Small intestine (tissue), 7 donors: ENCODE results near the gene BPIFB3. TPM values are rescaled to one million over a fixed set of nuclear protein-coding genes. Genes with fewer than 3 reads are reported as not detected.

Source experiments
- DNase-seq, 2 donors: peaks; one replicate each; pipeline versions ENCODE4 v3.0.0 to v3.0.0-alpha.2; 2013
- FAIRE-seq: peaks from 2 replicates; lab custom pipeline; 2012; peaks lifted over from hg19 to GRCh38; lab: Jason Lieb, UNC
- H3K27ac ChIP-seq, 3 donors: one replicate each; pipeline ENCODE4 v1.5.1; 2013; ENCODE audit warnings: low read length in 2 of 3, mild to moderate bottlenecking in 2 of 3, control low read depth in 1 of 3, inconsistent platforms in 1 of 3, low read depth in 1 of 3, moderate library complexity in 1 of 3
- H3K27me3 ChIP-seq, 3 donors: one replicate each; pipeline ENCODE4 v1.6.1; 2013; ENCODE audit warnings: low read length in 3 of 3, inconsistent platforms in 1 of 3; ENCODE audit not compliant: control insufficient read depth in 3 of 3, insufficient read depth in 3 of 3
- H3K36me3 ChIP-seq, 3 donors: one replicate each; pipeline ENCODE4 v1.6.1; 2013; ENCODE audit warnings: low read length in 3 of 3, inconsistent platforms in 1 of 3, low read depth in 1 of 3, mild to moderate bottlenecking in 1 of 3, moderate library complexity in 1 of 3; ENCODE audit not compliant: control insufficient read depth in 3 of 3, insufficient read depth in 2 of 3
- H3K4me1 ChIP-seq, 3 donors: one replicate each; pipeline ENCODE4 v1.6.1; 2013; ENCODE audit warnings: low read length in 2 of 3, inconsistent platforms in 1 of 3, low read depth in 1 of 3, mild to moderate bottlenecking in 1 of 3, moderate library complexity in 1 of 3; ENCODE audit not compliant: control insufficient read depth in 3 of 3, insufficient read depth in 2 of 3
- H3K4me3 ChIP-seq, 3 donors: one replicate each; pipeline ENCODE4 v1.5.1; 2013; ENCODE audit warnings: low read length in 3 of 3, control low read depth in 1 of 3, inconsistent platforms in 1 of 3, low read depth in 1 of 3, mild to moderate bottlenecking in 1 of 3, moderate library complexity in 1 of 3
- H3K9me3 ChIP-seq, 2 donors: one replicate each; pipeline ENCODE4 v1.6.1; 2013; ENCODE audit warnings: low read depth in 1 of 2, low read length in 1 of 2; ENCODE audit not compliant: control insufficient read depth in 2 of 2, insufficient read depth in 1 of 2
- WGBS, 3 donors: extraction: QIAGEN DNeasy Blood & Tissue Kit; methylation state at CpG; one replicate each; pipeline ENCODE4 v1.1.7; 2013; 5-methylcytosine and 5-hydroxymethylcytosine counted together
- polyA plus RNA-seq, 4 donors: library from polyadenylated mRNA; stranded (reverse) in 3 of 4; unstranded in 1 of 4; fragments of 200-250 nt in 3 of 4; fragments of 120-200 nt in 1 of 4; gene quantifications; one replicate each; pipeline versions ENCODE4 v1.2.1 to v1.2.3, GENCODE V29; 2013
- donor health status: healthy with polysubstance abuse.
- donor health status: control.
- donor health status: control.
- donor health status: Bipolar disorder and iron deficiency.
- donor health status: healthy.

Gene BPIFB3
- polyA plus RNA-seq, 4 donors = not detected

DNA sequence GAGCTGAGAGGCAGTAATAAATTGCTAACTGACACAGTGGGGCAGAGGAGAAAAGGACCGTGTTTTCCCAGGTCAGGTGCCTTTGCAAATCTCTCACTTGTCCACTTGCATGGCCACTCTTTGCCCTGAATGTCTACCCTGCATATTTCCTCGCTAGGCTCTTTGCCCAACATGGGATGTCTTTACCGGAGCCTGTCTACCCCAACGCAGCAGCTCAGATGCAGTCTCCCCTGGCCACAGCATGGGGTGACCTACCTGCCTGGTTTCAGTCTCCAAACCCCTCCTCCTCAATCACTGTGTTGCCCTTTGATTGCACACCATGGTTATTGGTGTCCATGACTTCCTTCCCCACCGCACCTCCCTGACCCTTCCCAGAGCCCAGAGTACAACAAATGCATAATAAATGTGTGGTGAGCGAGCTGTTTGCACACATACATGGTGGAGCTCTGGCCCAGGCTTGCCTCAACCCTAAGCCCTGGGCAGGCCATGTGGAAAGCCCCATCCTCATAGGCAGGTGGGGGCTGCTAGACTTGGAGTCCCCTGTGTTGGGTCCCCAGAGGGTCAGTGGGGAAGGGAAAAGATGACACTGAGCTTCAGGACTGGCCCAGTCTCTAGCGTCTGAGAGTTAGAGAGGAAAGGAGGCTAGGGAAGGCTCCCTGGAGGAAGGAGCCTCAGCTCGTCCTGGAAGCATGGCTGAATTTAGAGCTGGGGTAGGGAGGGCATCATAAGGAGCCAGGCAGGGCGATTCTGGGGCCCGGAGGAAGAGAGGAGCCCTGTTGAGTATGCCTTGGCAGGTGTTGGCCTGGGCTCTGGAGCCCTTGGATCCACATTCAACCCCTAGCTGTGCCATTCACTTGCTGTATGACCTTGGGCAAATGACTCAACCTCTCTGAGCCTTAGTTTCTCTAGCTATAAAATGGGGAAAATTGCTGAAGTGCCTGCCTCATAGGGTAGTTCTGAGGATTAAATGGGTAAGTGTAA, 26.6 kb upstream of the BPIFB3 start:
- FAIRE-seq = no peak
- WGBS, 3 donors = 70 to 79% (median 75%) methylated on average over 10 of the region's 10 CpGs

DNA sequence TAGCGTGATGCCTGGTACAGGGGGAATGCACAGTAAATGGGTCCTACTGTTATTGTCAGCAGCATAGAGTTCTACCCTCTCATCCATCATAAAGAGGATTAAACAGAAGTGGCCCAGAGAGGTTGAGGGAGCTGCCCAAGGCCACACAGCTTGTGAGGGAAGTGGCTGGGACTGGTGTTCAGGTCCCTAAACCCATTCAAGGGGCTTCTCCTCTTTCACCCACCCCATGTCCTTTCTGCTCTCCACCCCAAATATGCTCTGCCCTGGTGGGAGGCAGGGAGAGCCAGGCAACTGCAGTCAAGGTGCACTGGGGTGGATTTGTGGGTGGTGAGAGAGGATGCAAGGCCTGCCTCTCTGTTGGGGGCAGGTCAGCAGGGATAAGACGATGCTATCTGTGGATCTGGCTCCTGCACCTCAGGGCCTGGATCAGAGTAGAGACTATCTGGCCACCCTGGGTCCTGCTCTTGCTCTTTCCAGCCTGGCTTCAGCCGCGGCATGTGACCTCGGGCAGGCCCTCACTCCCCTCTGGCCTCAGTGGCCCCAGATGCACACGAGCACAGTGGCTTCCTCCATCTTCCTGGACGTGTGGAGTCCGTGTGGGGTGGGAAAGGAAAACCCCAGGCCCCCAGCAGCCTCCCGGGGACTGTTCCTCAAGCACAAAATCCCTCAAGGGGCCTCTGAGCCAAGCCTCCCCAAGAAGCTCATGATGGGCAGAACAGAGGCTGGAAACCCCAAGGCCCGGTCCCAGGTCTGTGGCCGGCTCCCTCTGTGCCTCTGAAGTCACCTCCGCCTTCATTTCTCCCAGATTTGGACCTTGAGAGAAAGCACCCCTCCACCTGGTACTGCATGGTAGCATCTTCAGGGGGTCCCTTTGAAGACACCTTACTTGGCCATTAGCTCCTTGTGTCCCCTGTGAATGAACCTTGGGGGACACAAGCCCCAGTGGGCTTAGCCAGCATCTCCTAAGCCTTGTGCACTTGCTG, 25.6 kb upstream of the BPIFB3 start:
- DNase-seq (no peak), FAIRE-seq (no peak)
- 58 to 82% (median 81%) methylated on average over 12 of the region's 12 CpGs for WGBS, 3 donors
- Histone ChIP-seq H3K9me3 (no peaks in the 10 kb centered on the region), H3K4me3 (no peak overlapping the region), H3K27me3 (no peaks in the 10 kb centered on the region), H3K27ac (no peak overlapping the region), H3K36me3 (no peaks in the 10 kb centered on the region), H3K4me1 (no peaks in the 10 kb centered on the region)

More for the DNA sequence above, 26.6 kb upstream of the BPIFB3 start:
- H3K27ac ChIP-seq = no peak overlapping the region
- H3K4me3 ChIP-seq = no peak overlapping the region
- H3K9me3 ChIP-seq = no peaks in the 10 kb centered on the region
- no peaks in the 10 kb centered on the region for H3K27me3 ChIP-seq
- DNase-seq = no peak
- H3K36me3 ChIP-seq = no peaks in the 10 kb centered on the region
- no peaks in the 10 kb centered on the region for H3K4me1 ChIP-seq

DNA sequence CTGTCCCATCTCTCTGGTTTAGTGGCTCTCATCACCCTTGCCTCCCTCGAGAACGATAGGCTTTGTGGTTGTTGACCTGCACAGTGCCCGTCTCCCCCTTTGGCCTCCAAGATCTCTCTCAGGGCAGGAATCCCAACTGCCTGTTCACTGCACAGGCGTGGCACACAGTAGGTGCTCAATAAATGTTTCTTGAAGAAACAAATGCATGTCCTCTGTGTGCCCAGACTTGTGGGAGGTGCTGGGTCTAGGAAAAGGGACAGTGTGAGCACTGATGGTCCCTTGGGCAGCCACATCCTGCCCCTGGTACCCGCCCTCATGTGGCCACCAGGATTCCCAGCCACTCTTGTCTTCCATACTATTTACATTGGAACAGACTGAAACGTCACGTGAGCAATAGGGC, 24.8 kb upstream of the BPIFB3 start:
- FAIRE-seq (no peak), DNase-seq (no peak)
- Histone ChIP-seq H3K4me3 (no peak overlapping the region), H3K27me3 (no peaks in the 10 kb centered on the region), H3K9me3 (no peaks in the 10 kb centered on the region), H3K4me1 (no peaks in the 10 kb centered on the region), H3K36me3 (no peaks in the 10 kb centered on the region), H3K27ac (no peak overlapping the region)
- 57 to 73% (median 60%) methylated on average over 7 of the region's 7 CpGs for WGBS, 3 donors

DNA sequence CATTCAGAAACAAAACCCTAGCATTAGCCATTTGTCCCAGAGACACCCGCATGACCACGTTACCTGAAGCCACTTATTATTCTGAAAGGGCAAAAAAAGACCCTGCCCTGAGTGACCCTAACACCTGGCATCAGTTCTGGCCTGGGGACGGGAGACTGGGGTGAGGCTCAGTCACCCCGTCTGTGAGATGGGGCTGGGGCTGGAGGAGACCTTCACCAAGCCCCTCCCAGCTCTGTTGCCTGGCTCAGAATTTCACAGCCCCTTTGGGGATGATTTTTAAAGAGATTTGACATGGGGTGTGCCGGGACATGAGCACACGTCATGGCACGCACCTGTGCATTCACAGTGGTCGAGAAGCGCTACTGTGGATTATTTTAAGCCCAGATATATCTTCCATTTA, 23.6 kb upstream of the BPIFB3 start:
- 68 to 84% (median 83%) methylated on average over 9 of the region's 9 CpGs for WGBS, 3 donors
- H3K9me3 ChIP-seq = no peaks in the 10 kb centered on the region

DNA sequence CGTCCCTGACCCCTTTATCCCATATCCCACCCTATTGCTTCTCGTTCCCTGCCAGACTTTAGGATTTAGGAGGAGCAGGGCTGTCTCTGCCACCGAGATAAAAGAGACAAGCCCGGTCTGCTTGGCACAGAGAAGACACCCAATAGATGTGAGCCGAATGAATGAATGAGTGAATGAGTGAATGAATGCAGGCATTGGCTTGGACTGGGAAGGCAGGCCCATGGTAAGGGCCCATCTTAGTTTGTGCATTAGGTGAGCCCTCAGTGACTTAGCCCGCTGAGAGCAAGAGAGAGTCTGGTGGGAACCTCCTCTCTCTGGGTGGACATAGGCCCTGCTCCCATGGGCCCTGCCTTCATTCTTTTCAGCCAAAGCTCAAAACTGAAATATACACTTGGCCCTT, 23.1 kb upstream of the BPIFB3 start:
- Histone ChIP-seq H3K4me1 (no peaks in the 10 kb centered on the region), H3K36me3 (no peaks in the 10 kb centered on the region), H3K9me3 (no peaks in the 10 kb centered on the region), H3K27ac (no peak overlapping the region), H3K27me3 (no peaks in the 10 kb centered on the region), H3K4me3 (no peak overlapping the region)
- no peak for FAIRE-seq
- WGBS, 3 donors = 73 to 86% (median 82%) methylated on average over 6 of the region's 6 CpGs
- DNase-seq = no peak

More for the DNA sequence above, 23.6 kb upstream of the BPIFB3 start:
- no peak for DNase-seq
- Histone ChIP-seq H3K36me3 (no peaks in the 10 kb centered on the region), H3K27me3 (no peaks in the 10 kb centered on the region), H3K27ac (no peak overlapping the region), H3K4me1 (no peaks in the 10 kb centered on the region), H3K4me3 (no peak overlapping the region)
- FAIRE-seq = no peak

DNA sequence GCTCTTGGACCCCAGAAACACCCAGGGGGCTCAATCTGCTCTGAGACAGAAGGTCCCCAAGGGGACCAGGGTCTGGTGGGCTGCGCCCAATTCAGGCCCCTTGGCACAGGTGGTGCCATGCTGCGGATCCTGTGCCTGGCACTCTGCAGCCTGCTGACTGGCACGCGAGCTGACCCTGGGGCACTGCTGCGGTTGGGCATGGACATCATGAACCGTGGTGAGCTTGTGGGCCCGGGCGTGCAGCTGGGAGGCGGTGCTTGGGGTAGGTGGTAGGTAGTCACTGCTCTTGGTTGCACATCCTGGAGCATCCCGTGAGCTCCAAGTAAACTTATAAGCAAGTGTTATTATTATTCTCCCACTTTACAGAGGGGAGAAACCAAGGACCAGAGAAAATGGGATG, 22.2 kb upstream of the BPIFB3 start, which contains the start of gene BPIFB6:
TSS of gene BPIFB6 (plus strand) at position 118 of the 400 bp plus-strand sequence. CDS start at position 118, 0 bp downstream.
- Histone ChIP-seq H3K4me1 (no peaks in the 10 kb centered on the region), H3K27me3 (no peaks in the 10 kb centered on the region), H3K4me3 (no peak within 1 kb of the TSS), H3K27ac (no peak within 1 kb of the TSS), H3K36me3 (no peaks in the 10 kb centered on the region), H3K9me3 (no peaks in the 10 kb centered on the region)
- DNase-seq (no peak), FAIRE-seq (no peak)
- WGBS, 3 donors = 82 to 95% (median 90%) methylated on average over 10 of the region's 10 CpGs

DNA sequence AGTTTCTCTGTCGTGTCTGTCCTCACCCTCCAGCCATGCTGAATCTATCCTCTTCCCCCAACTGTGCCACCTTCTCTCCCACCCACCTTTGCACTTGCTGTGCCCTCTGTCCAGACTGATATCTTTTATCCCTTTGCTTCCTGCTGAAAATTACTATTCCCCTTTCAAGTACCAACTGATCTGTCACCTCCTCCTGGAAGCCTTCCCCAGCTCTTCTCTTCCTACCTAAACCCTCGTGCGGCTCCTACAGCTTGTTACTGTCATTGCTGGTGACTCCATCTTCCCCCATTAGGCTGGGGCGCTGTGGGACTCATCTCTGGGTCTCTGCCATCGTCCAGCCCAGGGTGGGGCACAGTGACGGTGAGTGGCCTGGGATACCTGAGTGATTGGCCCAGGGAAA, 21.1 kb upstream of the BPIFB3 start:
- Histone ChIP-seq H3K9me3 (no peaks in the 10 kb centered on the region), H3K4me3 (no peak overlapping the region), H3K36me3 (no peaks in the 10 kb centered on the region), H3K4me1 (no peaks in the 10 kb centered on the region), H3K27ac (no peak overlapping the region), H3K27me3 (no peaks in the 10 kb centered on the region)
- FAIRE-seq (no peak), DNase-seq (no peak)
- WGBS, 3 donors = 63 to 75% (median 69%) methylated on average over 6 of the region's 6 CpGs

DNA sequence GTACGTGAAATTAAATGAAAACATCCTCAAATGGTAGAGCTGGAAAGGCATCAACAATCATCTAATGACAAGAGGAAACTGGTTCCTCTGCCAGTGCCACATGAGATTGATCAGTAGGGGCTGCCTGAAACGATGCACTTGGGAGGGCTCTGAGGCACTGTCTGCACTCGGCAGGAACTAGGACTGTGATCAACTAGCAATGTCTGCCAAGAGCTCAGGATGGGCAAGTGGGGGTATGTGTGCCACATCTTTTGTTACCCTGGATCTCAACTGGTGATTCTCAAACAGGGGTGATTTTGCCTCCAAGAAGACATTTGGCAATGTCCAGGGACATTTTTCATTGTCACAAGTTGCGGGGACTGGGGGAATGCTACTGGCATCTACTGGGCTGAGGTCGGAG, 20.3 kb upstream of the BPIFB3 start:
- H3K27ac ChIP-seq = no peak overlapping the region
- no peaks in the 10 kb centered on the region for H3K27me3 ChIP-seq
- no peak overlapping the region for H3K4me3 ChIP-seq
- WGBS, 3 donors = 66 to 80% (median 70%) methylated on average over 5 of the region's 5 CpGs
- H3K4me1 ChIP-seq = no peaks in the 10 kb centered on the region
- no peaks in the 10 kb centered on the region for H3K9me3 ChIP-seq
- H3K36me3 ChIP-seq = no peaks in the 10 kb centered on the region
- no peak for FAIRE-seq
- DNase-seq = no peak
